ENCODE measurements around the gene OR52I1.

Gene OR52I1

DNA sequence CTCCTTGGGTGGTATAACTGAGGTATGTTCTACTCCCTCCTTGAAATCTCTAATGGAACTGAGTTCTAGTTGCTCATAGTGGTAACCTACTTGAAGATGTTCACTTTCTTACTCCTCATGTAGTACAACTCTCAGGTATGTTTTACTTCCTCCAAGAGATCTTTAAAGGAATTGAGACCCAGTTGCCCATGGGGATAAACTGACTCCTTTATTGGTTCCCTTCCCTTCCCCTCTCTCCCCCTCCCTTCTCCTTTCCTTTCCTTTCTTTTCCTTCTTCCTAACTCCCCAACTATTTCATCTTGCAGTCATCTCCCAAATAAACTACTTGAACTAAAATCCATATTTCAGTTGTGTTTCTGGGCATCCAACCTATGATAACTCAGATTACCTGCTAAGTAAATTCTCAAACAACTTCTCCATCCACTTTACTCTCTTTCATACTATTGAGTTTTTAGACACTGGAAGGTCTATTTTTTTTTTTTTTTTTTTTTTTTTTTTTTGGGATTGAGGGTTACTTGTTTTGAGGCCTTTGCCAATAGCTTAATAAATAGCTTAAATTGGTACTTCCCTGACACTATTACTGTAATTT lies 22.1 kb downstream of the OR52I1 start:
- TF ChIP-seq SIN3A (IDR thresholded peaks at IDR 0.05; ENCODE audit: borderline replicate concordance, insufficient read depth, low read length) (no peak), FOXP2 (optimal IDR thresholded peaks at IDR 0.05; ENCODE audit: borderline replicate concordance, extremely low read depth, extremely low read length, insufficient read depth) (no peak), POLR2AphosphoS5 (IDR thresholded peaks at IDR 0.05; ENCODE audit: low read depth, low read length) (no peak), TAF1 (IDR thresholded peaks at IDR 0.05; ENCODE audit: borderline replicate concordance, insufficient read depth, low read length) (no peak)
- TF ChIP-seq, protein P1, sequence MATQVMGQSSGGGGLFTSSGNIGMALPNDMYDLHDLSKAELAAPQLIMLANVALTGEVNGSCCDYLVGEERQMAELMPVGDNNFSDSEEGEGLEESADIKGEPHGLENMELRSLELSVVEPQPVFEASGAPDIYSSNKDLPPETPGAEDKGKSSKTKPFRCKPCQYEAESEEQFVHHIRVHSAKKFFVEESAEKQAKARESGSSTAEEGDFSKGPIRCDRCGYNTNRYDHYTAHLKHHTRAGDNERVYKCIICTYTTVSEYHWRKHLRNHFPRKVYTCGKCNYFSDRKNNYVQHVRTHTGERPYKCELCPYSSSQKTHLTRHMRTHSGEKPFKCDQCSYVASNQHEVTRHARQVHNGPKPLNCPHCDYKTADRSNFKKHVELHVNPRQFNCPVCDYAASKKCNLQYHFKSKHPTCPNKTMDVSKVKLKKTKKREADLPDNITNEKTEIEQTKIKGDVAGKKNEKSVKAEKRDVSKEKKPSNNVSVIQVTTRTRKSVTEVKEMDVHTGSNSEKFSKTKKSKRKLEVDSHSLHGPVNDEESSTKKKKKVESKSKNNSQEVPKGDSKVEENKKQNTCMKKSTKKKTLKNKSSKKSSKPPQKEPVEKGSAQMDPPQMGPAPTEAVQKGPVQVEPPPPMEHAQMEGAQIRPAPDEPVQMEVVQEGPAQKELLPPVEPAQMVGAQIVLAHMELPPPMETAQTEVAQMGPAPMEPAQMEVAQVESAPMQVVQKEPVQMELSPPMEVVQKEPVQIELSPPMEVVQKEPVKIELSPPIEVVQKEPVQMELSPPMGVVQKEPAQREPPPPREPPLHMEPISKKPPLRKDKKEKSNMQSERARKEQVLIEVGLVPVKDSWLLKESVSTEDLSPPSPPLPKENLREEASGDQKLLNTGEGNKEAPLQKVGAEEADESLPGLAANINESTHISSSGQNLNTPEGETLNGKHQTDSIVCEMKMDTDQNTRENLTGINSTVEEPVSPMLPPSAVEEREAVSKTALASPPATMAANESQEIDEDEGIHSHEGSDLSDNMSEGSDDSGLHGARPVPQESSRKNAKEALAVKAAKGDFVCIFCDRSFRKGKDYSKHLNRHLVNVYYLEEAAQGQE (IDR thresholded peaks at IDR 0.05; ENCODE audit: insufficient read depth in 1 of 2, low read depth in 2 of 2, low read length in 2 of 2), result no peak

DNA sequence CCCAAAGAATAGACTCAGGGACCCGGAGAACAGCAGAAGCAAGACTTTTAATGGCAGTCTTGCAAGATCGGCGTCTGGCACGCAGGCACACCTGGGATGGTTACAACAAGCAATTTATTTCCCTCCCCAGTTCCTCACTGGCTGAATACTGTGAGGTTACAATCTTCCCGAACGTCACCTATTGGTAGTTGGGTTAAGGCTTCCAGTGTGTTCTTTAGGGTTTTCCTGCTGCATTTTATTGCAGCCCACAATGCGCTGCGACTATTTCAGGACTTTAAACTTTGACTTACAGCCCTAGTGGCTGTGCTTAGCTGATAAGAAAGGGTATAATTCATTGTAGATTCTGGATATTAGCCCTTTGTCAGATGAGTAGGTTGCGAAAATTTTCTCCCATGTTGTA lies 25.7 kb downstream of the OR52I1 start:
- TF ChIP-seq FOXP2 (optimal IDR thresholded peaks at IDR 0.05; ENCODE audit: borderline replicate concordance, extremely low read depth, extremely low read length, insufficient read depth) (no peak), TAF1 (IDR thresholded peaks at IDR 0.05; ENCODE audit: borderline replicate concordance, insufficient read depth, low read length) (no peak), POLR2AphosphoS5 (IDR thresholded peaks at IDR 0.05; ENCODE audit: low read depth, low read length) (no peak), SIN3A (IDR thresholded peaks at IDR 0.05; ENCODE audit: borderline replicate concordance, insufficient read depth, low read length) (no peak)
- TF ChIP-seq, protein P1 (IDR thresholded peaks at IDR 0.05; ENCODE audit: insufficient read depth in 1 of 2, low read depth in 2 of 2, low read length in 2 of 2), result no peak

DNA sequence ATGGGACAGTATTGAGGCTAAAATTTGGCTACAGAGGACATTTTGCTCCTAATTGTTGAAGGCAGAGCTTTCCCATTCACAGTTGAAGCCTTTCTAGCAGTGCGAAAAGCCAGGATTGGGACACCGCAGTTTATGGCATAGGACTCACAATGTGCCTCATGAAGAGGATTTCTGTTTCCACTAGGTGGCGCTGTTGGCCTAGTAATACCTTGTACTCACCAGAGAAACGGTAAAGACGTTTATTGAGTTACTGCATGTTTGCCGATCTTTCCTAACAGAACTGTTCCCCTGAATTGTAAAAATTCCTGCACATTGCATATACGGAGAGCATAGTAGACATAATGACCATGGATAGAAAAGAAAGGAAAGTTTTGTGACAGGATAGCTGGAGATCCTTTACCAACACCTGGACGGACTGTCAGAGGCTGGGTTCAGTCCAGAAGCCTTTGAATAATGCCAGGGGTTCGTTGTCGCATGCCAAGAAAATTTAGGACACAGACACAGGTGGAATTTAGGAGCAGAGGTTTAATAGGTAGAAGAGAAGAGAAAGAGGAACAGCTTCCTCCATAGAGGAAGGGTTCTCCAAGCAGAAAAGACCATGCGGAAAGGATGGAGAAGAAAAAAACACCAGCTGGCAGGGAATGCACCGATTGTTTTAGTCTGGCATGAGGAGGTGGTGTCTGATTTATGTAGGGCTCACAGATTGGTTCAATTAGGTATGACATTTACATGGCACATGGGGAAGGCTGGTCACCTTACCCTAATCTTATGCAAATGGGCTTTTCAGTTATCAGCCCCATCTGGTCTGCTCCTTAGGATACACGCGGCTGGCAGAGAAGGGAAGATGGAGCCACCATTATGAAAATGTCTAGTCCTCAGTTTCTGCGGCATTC lies 32.6 kb downstream of the OR52I1 start:
- TF ChIP-seq TAF1 (IDR thresholded peaks at IDR 0.05; ENCODE audit: borderline replicate concordance, insufficient read depth, low read length) (no peak), POLR2AphosphoS5 (IDR thresholded peaks at IDR 0.05; ENCODE audit: low read depth, low read length) (no peak), FOXP2 (optimal IDR thresholded peaks at IDR 0.05; ENCODE audit: borderline replicate concordance, extremely low read depth, extremely low read length, insufficient read depth) (no peak), SIN3A (IDR thresholded peaks at IDR 0.05; ENCODE audit: borderline replicate concordance, insufficient read depth, low read length) (no peak)
- TF ChIP-seq, protein P1 (IDR thresholded peaks at IDR 0.05; ENCODE audit: insufficient read depth in 1 of 2, low read depth in 2 of 2, low read length in 2 of 2), result no peak

DNA sequence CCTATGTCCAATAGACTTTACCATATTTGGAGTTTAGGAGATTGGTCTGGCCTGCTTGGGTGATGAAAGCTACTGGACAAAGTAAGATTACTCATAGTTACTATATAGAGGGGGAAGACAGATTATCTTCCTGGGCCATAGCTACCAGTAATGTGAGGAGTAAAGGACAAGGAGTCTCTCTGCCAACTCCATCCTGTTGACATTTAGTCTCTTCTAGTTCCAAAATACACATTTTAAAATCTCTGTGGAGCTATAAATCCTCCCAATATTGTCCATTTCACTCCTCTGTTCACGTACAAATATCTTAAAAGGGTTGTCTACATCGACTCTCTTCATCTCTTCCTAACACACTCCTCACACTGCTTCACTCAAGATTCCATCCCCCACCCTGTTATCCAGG lies 42.3 kb downstream of the OR52I1 start:
- no peak for TF ChIP-seq POLR2AphosphoS5 (IDR thresholded peaks at IDR 0.05; ENCODE audit: low read depth, low read length)
- TF ChIP-seq FOXP2 (optimal IDR thresholded peaks at IDR 0.05; ENCODE audit: borderline replicate concordance, extremely low read depth, extremely low read length, insufficient read depth), result no peak
- TF ChIP-seq, protein P1 (IDR thresholded peaks at IDR 0.05; ENCODE audit: insufficient read depth in 1 of 2, low read depth in 2 of 2, low read length in 2 of 2), result no peak
- no peak for TF ChIP-seq SIN3A (IDR thresholded peaks at IDR 0.05; ENCODE audit: borderline replicate concordance, insufficient read depth, low read length)
- no peak for TF ChIP-seq TAF1 (IDR thresholded peaks at IDR 0.05; ENCODE audit: borderline replicate concordance, insufficient read depth, low read length)
